ENCODE data around the gene KMT2B.
"Not testable (repeated sequence)": the region's sequence is repeated elsewhere in the genome, so short reads cannot be mapped to it uniquely, and the experiment has no call there.

The KMT2B gene

DNA sequence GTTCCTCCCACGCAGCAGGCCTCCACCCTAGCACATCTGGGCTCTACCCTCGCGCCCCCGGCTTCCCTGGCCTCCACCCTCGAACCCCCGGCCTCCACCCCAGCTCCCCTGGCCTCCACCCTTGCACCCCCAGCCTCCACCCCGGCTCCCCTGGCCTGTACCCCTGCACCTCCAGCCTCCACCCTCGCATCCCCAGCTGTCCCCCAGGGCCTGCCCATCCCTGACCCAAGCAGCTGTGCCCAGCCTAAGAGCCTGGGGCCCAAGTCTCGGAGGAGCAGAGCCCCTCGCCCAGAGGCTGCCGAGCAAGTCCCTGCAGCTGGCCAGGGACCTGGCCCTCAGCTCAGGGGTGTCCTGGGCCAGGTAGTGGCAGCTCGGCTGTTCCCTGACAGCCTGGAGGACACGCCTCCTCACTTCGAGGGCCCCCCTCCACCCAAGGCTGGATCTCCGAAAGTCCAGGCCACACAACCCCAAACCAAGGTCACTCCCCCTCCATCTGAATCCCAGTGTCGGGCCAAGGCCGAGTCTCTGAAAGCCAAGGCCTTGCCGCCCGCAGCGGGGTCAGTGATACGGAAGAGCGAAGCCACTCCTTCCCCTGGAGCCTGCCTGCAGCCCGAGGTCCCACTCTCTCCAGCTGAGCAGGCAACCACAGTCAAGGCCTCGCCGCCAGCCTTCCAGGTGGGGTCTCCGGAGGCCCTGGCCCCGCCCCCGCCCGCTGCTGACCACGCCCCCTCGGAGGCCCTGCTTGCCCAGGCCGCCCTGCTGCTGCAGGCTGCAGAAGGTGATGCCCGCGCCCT, 49.7 kb downstream of the KMT2B start:
- H3K4me2 ChIP-seq (ENCODE audit: low read length): no peak overlapping the region

DNA sequence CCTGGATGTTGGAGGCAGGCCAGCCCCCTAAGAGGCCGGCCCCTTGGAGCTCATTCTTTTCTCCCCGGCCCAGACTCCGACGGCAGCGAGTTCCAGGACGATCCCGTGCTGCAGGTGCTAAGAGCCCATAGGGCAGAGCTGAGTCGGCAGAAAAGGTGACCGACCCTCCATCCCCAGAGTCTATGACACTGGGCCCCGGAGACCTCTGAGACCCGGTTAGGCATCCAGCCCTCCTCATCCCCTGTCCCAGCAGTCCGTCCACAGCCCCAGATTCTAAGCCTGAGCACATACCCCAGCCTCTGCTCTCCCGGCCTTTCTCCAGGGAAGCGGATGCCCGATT, 50.2 kb downstream of the KMT2B start:
- Histone ChIP-seq H4K20me1 (ENCODE audit: insufficient read depth, low read length) (no peaks in the 10 kb centered on the region), H3K4me3 (ENCODE audit: low read depth, low read length, poor library complexity, severe bottlenecking) (no peak overlapping the region), H3K4me2 (ENCODE audit: low read length) (no peak overlapping the region), H3F3A (ENCODE audit: insufficient read depth, low read length) (no peaks in the 10 kb centered on the region), H3K27me3 (ENCODE audit: insufficient read depth, low read length) (no peaks in the 10 kb centered on the region), H3K4me1 (ENCODE audit: insufficient read depth, low read length, severe bottlenecking) (no peaks in the 10 kb centered on the region), H3K27ac (ENCODE audit: low read depth, low read length, poor library complexity, severe bottlenecking) (no peak overlapping the region), H3K9me3 (ENCODE audit: low read length) (no peaks in the 10 kb centered on the region), H2AFZ (ENCODE audit: low read length) (no peak overlapping the region), H3K9ac (ENCODE audit: low read length) (no peak overlapping the region), H3K36me3 (ENCODE audit: insufficient read depth, low read length) (peaks cover 18% of the 10 kb centered on the region), H3K9me2 (ENCODE audit: low read depth, low read length) (no peaks in the 10 kb centered on the region), H3K79me2 (ENCODE audit: insufficient read depth, low read length) (no peaks in the 10 kb centered on the region)
- TF ChIP-seq, protein P1, sequence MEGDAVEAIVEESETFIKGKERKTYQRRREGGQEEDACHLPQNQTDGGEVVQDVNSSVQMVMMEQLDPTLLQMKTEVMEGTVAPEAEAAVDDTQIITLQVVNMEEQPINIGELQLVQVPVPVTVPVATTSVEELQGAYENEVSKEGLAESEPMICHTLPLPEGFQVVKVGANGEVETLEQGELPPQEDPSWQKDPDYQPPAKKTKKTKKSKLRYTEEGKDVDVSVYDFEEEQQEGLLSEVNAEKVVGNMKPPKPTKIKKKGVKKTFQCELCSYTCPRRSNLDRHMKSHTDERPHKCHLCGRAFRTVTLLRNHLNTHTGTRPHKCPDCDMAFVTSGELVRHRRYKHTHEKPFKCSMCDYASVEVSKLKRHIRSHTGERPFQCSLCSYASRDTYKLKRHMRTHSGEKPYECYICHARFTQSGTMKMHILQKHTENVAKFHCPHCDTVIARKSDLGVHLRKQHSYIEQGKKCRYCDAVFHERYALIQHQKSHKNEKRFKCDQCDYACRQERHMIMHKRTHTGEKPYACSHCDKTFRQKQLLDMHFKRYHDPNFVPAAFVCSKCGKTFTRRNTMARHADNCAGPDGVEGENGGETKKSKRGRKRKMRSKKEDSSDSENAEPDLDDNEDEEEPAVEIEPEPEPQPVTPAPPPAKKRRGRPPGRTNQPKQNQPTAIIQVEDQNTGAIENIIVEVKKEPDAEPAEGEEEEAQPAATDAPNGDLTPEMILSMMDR (IDR thresholded peaks at IDR 0.05; ENCODE audit: low read length): no peak
- TF ChIP-seq EZH2 (IDR thresholded peaks at IDR 0.05; ENCODE audit: borderline replicate concordance, low read length): no peak

More for the DNA sequence above, 49.7 kb downstream of the KMT2B start:
- H3K4me3 ChIP-seq (ENCODE audit: low read depth, low read length, poor library complexity, severe bottlenecking): no peak overlapping the region
- no peaks in the 10 kb centered on the region for H3K9me3 ChIP-seq (ENCODE audit: low read length)
- H3F3A ChIP-seq (ENCODE audit: insufficient read depth, low read length): no peaks in the 10 kb centered on the region
- no peaks in the 10 kb centered on the region for H3K9me2 ChIP-seq (ENCODE audit: low read depth, low read length)
- H4K20me1 ChIP-seq (ENCODE audit: insufficient read depth, low read length): no peaks in the 10 kb centered on the region
- H3K27ac ChIP-seq (ENCODE audit: low read depth, low read length, poor library complexity, severe bottlenecking): no peak overlapping the region
- TF ChIP-seq, protein P1 (IDR thresholded peaks at IDR 0.05; ENCODE audit: low read length): no peak
- TF ChIP-seq EZH2 (IDR thresholded peaks at IDR 0.05; ENCODE audit: borderline replicate concordance, low read length): no peak
- no peak overlapping the region for H3K9ac ChIP-seq (ENCODE audit: low read length)
- H3K4me1 ChIP-seq (ENCODE audit: insufficient read depth, low read length, severe bottlenecking): no peaks in the 10 kb centered on the region
- no peak overlapping the region for H2AFZ ChIP-seq (ENCODE audit: low read length)
- H3K79me2 ChIP-seq (ENCODE audit: insufficient read depth, low read length): no peaks in the 10 kb centered on the region
- H3K27me3 ChIP-seq (ENCODE audit: insufficient read depth, low read length): no peaks in the 10 kb centered on the region
- H3K36me3 ChIP-seq (ENCODE audit: insufficient read depth, low read length): peaks cover 18% of the 10 kb centered on the region

DNA sequence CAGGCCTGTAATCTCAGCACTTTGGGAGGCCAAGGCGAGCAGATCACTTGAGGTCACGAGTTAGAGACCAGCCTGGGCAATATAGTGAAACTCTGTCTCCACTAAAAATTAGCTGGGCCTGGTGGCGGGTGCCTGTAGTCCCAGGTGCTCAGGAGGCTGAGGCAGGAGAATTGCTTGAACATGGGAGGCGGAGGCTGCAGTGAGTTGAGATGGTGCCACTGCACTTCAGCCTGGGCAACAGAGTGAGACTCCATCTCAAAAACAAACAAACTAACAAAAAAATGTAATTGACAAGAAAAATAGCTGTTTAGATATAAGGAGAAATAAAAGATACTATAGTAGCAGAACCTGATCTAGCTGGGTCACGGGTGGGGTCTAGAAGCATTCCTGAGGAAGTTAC, 54.6 kb downstream of the KMT2B start:
- H3F3A ChIP-seq (ENCODE audit: insufficient read depth, low read length); H3K36me3 ChIP-seq (ENCODE audit: insufficient read depth, low read length); H3K79me2 ChIP-seq (ENCODE audit: insufficient read depth, low read length); H3K4me3 ChIP-seq (ENCODE audit: low read depth, low read length, poor library complexity, severe bottlenecking); H4K20me1 ChIP-seq (ENCODE audit: insufficient read depth, low read length); H3K27ac ChIP-seq (ENCODE audit: low read depth, low read length, poor library complexity, severe bottlenecking); H3K9me3 ChIP-seq (ENCODE audit: low read length); H3K27me3 ChIP-seq (ENCODE audit: insufficient read depth, low read length); H2AFZ ChIP-seq (ENCODE audit: low read length); H3K9ac ChIP-seq (ENCODE audit: low read length); H3K9me2 ChIP-seq (ENCODE audit: low read depth, low read length); H3K4me2 ChIP-seq (ENCODE audit: low read length): not testable (repeated sequence)
- H3K4me1 ChIP-seq (ENCODE audit: insufficient read depth, low read length, severe bottlenecking): peaks cover 19% of the 10 kb centered on the region

Measured in OCI-LY1 (cell line).